K562 (cell line): Measurements from ENCODE around the gene DCTN2. TPM values are rescaled to one million over a fixed set of nuclear protein-coding genes. Genes with fewer than 3 reads are reported as not detected.
A peak's percentile ranks its signal among the peaks of the same experiment; 100 is the strongest.

Source experiments
- BDP1 ChIP-seq: IDR thresholded peaks from 3 replicates; pipeline ENCODE4 v1.6.1; 2011; ENCODE audit not compliant: insufficient read length, insufficient read depth
- BRF1 ChIP-seq: IDR thresholded peaks from 3 replicates; pipeline ENCODE4 v1.6.1; 2011; ENCODE audit warnings: borderline replicate concordance, mild to moderate bottlenecking; ENCODE audit not compliant: insufficient read length; ENCODE audit errors: extremely low read depth
- FIP1L1 ChIP-seq: fragments of 200-400 bp; formaldehyde crosslinking; IDR thresholded peaks from 2 replicates; pipeline ENCODE4 v1.6.1; 2018; ENCODE audit warnings: mild to moderate bottlenecking, low read depth, low read length; ENCODE audit not compliant: poor library complexity, severe bottlenecking
- FOS ChIP-seq: IDR thresholded peaks from 3 replicates; pipeline ENCODE4 v1.6.1; 2011; ENCODE audit not compliant: insufficient read length; ENCODE audit errors: extremely low read depth
- HDAC1 ChIP-seq, 2 experiments: fragments of 450-650 bp; IDR thresholded peaks; 2 replicates each; pipeline ENCODE4 v1.6.1; 2016 to 2017; ENCODE audit warnings: inconsistent platforms in 1 of 2, mild to moderate bottlenecking in 1 of 2, moderate library complexity in 1 of 2
- HINFP ChIP-seq: fragments of 450-650 bp; conservative IDR thresholded peaks from 2 replicates; pipeline ENCODE4 v1.6.1; 2016; ENCODE audit warnings: missing genetic modification characterization, low read depth, mild to moderate bottlenecking, control low read depth, missing compliant biosample characterization
- HMGN3 ChIP-seq: IDR thresholded peaks from 2 replicates; pipeline ENCODE4 v1.6.1; 2011; ENCODE audit warnings: borderline replicate concordance, low read depth, mild to moderate bottlenecking, mixed read lengths, low read length; ENCODE audit not compliant: insufficient read length; ENCODE audit errors: extremely low read depth
- ID3 ChIP-seq, 2 experiments: fragments of 250-450 bp in 1 of 2; fragments of 450-650 bp in 1 of 2; sonication (Bioruptor Pico) in 1 of 2; IDR thresholded peaks; 2 replicates each; pipeline versions ENCODE4 v1.6.1 to v1.8.0; 2016 to 2021; ENCODE audit warnings: mild to moderate bottlenecking in 2 of 2, moderate library complexity in 2 of 2, missing compliant biosample characterization in 1 of 2, missing genetic modification characterization in 1 of 2
- L3MBTL2 ChIP-seq: fragments of 450-650 bp; IDR thresholded peaks from 2 replicates; pipeline ENCODE4 v1.6.1; 2016; ENCODE audit warnings: mild to moderate bottlenecking, moderate library complexity
- MAZ ChIP-seq, 2 experiments: fragments of 450-650 bp in 1 of 2; sonication (generic) in 1 of 2; formaldehyde crosslinking; IDR thresholded peaks in 1 of 2; conservative IDR thresholded peaks in 1 of 2; 2 replicates each; pipeline versions ENCODE4 v1.4.0 to v1.5.0; 2020; ENCODE audit warnings: mild to moderate bottlenecking in 1 of 2, missing genetic modification reagents in 1 of 2
- MBD2 ChIP-seq: sonication (generic); IDR thresholded peaks from 2 replicates; pipeline ENCODE4 v1.6.1; 2016; ENCODE audit warnings: low read depth, borderline replicate concordance
- NCOA1 ChIP-seq: fragments of 450-650 bp; IDR thresholded peaks from 2 replicates; pipeline ENCODE4 v1.6.1; 2016; ENCODE audit warnings: low read depth
- PTTG1 ChIP-seq: fragments of 450-650 bp; IDR thresholded peaks from 2 replicates; pipeline ENCODE4 v1.6.1; 2016; ENCODE audit warnings: low read depth, mild to moderate bottlenecking, missing genetic modification characterization, missing compliant biosample characterization
- SRSF7 ChIP-seq: fragments of 200-400 bp; formaldehyde crosslinking; optimal IDR thresholded peaks from 2 replicates; pipeline ENCODE3; 2017; ENCODE audit warnings: mild to moderate bottlenecking, low read depth, low read length
- YY1 ChIP-seq, 3 experiments: IDR thresholded peaks; 2 replicates each; pipeline ENCODE4 v1.6.1; 2011; ENCODE audit warnings: low read length in 2 of 3, mild to moderate bottlenecking in 2 of 3, moderate library complexity in 2 of 3, borderline replicate concordance in 1 of 3, control low read depth in 1 of 3, low read depth in 1 of 3; ENCODE audit not compliant: insufficient read depth in 3 of 3, insufficient replicate concordance in 2 of 3, control insufficient read depth in 1 of 3, insufficient read length in 1 of 3; ENCODE audit errors: extremely low read depth in 1 of 3
- ZBTB33 ChIP-seq: sonication (generic); formaldehyde crosslinking; IDR thresholded peaks from 2 replicates; pipeline ENCODE4 v1.8.1; 2023; ENCODE audit warnings: mild to moderate bottlenecking, missing genetic modification reagents
- ZFX ChIP-seq: sonication (generic); formaldehyde crosslinking; IDR thresholded peaks from 2 replicates; pipeline ENCODE4 v1.8.0; 2022; ENCODE audit warnings: mild to moderate bottlenecking, missing genetic modification reagents, moderate library complexity
- ZNF280A ChIP-seq: fragments of 450-650 bp; IDR thresholded peaks from 2 replicates; pipeline ENCODE4 v1.6.1; 2018; ENCODE audit warnings: mild to moderate bottlenecking, low read depth; ENCODE audit not compliant: partially characterized antibody
- polyA plus RNA-seq, 8 experiments: library from polyadenylated mRNA; depleted of rRNA in 4 of 8; stranded (reverse) in 5 of 8; unstranded in 3 of 8; fragments of >200 nt; fragmentation: Nextera tagmentation in 2 of 8; fragmentation: Illumina TruSeq in 1 of 8; extraction: Ambion mirVana in 2 of 8; extraction: Trizol in 1 of 8; gene quantifications; 2 replicates each; pipeline versions ENCODE4 v1.2.1 to v1.2.3, GENCODE V29; 2011 to 2014; ENCODE audit warnings: inconsistent platforms in 1 of 8, missing spikeins in 1 of 8
- total RNA-seq, 7 experiments: library from RNA; depleted of rRNA in 6 of 7; stranded (reverse); fragments of >200 nt in 6 of 7; fragmentation: Illumina TruSeq in 2 of 7; extraction: Trizol in 2 of 7; gene quantifications; 2 replicates each; pipeline versions ENCODE4 v1.2.1 to v1.2.3, GENCODE V29; 2011 to 2021; ENCODE audit warnings: low replicate concordance in 1 of 7

The DCTN2 gene
- total and polyA plus RNA-seq, 9 of the 15 experiments (the other 6 are each of a cell fraction or from before 2014, with no cell fraction given) = 43.6 to 270 (median 125) TPM

- no peak for TF ChIP-seq PTTG1 (tag)
- TF ChIP-seq BDP1 = no peak
- TF ChIP-seq HINFP (tag) = no peak
- TF ChIP-seq MAZ (CRISPR knock-in tag; conservative IDR thresholded peaks at IDR 0.05 in 1 of 2, IDR thresholded peaks at IDR 0.05 in 1 of 2) = peak; percentile 15 to 57; a peak in 2 of 4 replicates
- TF ChIP-seq MBD2 = peak; percentile 74
- no peak for TF ChIP-seq ID3 (CRISPR knock-in tag; IDR thresholded peaks at IDR 0.05)
- TF ChIP-seq ID3 (tag; IDR thresholded peaks at IDR 0.05) = no peak
- peak; percentile 48 for TF ChIP-seq FIP1L1
- peak; percentile 29 for TF ChIP-seq HMGN3
- TF ChIP-seq BRF1 = no peak
- peak; percentile 22 to 88 (median 78) for TF ChIP-seq YY1 (IDR thresholded peaks at IDR 0.05; ENCODE audit: borderline replicate concordance in 1 of 3, control insufficient read depth in 1 of 3, extremely low read depth in 1 of 3, insufficient read depth in 3 of 3, insufficient read length in 1 of 3, insufficient replicate concordance in 2 of 3, low read depth in 1 of 3, low read length in 2 of 3)
- TF ChIP-seq ZFX (CRISPR knock-in tag) = peak; percentile 75
- TF ChIP-seq ZNF280A = no peak
- TF ChIP-seq ZBTB33 (CRISPR knock-in tag) = no peak; the same call in 1 of the 2 replicates
- TF ChIP-seq HDAC1 (IDR thresholded peaks at IDR 0.05) = peak in 1 of 2 experiments; percentile 86; a peak in 2 of 4 replicates
- TF ChIP-seq NCOA1 = no peak
- TF ChIP-seq L3MBTL2 = peak; percentile 67
- no peak for TF ChIP-seq FOS
- TF ChIP-seq SRSF7 = no peak
Observed at GRCh38 chr12:57487597-57488401, 59.2 kb downstream of the DCTN2 start, which contains the start of gene MARS1 (continued).
